Measurements from ENCODE around the gene PNPLA7.
A peak's percentile ranks its signal among the peaks of the same experiment; 100 is the strongest.
"Not testable (repeated sequence)": the region's sequence is repeated elsewhere in the genome, so short reads cannot be mapped to it uniquely, and the experiment has no call there.

PNPLA7 gene

GRCh38 chr9:137459152-137459600 is 91.0 kb downstream of the PNPLA7 start, which contains the start of gene NSMF:
Gene NSMF, minus strand, starts transcription at chr9:137459334. Its CDS starts 232 bp downstream, at chr9:137459102.
- DNase-seq: peak; percentile 74

DNA sequence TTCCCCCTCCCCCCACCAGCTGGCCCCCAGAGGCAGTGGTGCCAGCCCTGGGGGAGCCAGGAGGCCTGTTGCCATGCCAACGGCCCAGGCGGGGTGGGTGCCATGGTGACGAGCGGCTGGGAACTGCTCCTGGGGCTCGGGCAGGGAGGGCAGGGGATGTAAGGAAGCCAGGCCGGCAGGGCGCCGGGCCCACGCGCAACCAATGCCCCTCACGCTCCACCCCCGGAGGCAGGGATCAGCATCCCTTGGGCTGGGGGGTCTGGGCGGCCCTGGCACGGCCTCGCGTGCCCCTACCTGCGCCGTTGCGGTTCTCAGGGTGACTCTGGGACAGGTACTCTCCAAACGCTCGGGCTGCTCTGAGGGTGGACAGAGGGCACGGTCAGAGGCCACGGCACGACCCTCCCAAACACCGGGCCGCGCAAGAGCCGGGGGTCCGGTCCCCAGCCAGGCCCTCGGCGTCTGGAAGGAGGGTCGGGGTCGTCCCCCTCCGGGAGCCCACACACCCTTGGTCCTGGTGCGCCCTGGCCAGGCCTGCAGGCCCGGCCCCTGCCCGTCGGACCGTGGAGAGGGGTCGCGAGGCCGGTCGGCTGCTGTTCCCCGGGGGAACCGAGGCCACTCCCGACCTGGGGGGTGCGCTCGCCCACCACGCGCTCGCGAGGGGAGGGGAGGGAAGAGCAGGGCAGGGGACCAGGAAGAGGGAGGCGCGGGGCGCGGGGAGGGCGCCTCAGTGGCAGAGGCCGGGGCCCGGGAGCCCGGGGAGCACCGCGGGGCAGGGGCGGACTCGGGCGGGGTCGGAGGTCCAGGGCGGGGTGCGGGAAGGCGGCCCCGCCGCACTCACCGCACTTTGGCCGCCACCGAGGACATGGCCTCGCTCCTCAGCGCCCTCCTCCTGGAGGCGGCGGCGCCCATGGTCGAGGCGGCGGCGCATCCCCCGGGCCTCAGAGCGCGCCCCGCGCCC is 91.7 kb downstream of the PNPLA7 start:
- DNase-seq: no peak

- DNase-seq: no peak
Observed at GRCh38 chr9:137457406-137458193, 92.6 kb downstream of the PNPLA7 start.

DNA sequence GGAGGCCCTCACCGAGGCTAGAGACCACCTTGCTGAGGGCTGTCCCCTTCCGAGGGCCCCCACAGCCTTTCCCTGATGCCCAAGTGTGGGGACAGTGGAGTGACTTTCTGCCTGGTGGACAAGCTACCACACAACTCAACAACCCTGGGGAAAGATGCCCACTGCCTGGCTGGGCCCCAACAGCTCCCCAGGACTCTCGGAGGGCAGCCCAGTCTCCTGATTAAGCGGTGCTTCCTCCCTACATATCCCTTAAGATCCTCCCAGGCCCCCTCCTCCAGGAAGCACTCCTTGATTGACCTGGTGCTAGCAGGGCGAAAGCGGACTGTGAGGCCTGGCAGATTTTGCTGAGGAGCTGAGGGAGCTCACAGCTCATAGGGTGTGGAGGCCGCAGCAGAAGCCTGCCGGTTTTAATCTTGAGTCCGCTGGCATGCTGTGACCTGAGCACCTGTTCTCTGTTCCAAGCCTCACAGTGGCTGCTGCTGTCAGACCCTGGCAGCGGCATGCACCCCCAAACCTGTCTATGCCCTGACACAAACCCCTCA is 93.3 kb downstream of the PNPLA7 start:
- no peak for DNase-seq

DNA sequence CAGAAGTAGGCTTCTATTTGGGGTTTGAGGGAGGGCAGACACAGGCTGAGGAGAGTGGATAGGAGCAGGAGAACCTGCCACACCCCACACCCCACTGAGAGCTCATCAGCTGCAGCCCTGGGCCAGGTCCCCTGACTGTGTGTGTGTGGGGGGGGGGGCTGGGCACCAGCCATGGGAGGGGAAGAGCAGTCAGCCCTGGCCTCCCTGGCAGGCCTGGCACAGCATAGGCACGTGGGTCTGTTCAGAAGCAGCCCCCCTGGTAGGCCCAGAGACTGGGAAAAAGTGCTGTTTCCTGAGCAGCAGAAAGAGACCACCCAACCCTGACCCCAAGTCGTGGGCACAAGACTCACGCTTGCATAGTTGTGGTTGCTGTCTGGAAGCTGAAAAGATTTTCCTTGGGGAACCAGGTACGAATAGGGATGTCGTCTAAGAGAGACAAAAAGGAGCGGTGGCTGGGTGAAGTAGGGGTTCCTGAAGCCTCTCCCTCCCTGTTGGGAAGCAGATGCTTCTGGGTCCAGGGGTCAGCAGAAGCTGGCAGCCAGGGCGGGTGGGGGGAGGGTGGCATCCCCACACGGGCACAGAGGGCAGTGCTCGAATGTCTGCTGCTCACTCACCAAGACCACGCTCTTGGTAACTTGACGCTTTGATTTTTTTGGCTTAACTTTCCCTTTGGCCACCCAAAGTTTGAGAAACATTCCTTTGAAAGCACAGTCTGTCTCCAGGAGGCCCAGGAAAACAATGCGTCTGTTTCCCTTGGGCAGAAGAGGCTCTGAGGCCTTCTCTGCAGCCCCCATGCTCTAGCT is 93.9 kb downstream of the PNPLA7 start:
- no peak for DNase-seq

DNA sequence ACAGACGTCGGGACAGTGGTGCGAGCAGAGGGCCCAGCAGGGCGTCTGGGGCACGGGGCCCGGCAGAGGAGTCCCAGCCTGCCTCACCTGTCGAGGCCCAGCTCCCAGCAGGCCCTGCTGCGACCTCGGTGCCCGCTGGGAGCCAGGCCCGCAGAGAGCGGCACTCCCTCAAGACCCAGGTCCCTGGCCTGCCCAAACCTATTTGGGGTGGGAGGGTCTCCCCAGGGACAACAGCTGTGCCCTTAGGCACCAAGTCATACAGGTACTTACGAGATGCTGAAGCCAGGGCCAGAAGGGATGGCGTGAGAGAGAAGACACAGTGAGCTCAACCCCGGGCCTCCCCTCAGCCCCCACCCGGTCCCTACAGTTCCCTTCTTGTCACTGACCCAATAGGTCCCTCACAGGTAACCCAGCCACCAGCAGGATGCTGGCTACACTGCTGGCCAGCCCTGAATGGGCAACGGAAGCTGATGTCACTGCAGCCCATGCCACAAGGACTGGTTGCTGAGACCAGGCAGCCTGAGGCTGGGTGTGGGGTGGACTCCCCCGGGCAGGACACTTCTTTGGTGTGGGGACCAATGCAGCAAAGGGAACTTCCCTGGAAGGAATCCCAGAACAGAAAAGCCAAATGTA is 94.7 kb downstream of the PNPLA7 start:
- no peak for DNase-seq

DNA sequence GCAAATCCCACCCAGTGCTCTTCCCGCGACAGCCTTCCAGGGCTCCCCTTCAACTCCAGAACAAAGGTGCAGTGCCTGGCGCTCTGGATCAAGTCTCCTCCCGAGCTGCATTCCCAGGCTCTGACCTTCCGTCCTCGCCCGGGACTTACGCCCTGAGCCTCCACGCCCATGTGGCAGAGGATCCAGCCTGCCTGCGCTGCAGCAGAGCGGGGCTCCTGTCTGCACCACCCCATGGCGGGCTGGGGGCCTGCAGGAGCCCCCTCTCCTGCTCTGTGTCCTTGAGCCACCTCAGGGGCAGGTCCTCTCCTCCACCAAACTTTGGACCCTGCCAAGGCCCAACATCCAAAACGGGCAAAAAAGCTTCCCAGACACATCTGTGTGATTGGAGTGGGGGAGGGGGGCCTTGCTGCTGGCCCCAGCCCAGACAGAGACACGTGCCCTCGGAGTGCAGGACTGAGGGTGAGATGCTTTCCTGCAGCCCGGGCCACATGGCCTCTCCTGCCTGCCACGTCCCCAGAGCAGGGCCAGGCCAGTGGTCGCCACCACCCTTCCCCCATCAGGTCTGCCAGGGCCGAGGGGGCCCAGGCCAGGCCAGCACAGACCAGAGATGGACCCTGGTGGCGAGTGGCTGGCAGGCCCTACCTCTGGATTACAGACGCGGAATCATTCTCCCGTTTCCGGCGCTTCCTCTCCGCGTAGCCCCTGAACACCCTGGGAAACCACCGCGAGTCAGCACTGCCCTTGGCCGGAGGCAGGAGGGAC is 95.4 kb downstream of the PNPLA7 start:
- DNase-seq: no peak

DNA sequence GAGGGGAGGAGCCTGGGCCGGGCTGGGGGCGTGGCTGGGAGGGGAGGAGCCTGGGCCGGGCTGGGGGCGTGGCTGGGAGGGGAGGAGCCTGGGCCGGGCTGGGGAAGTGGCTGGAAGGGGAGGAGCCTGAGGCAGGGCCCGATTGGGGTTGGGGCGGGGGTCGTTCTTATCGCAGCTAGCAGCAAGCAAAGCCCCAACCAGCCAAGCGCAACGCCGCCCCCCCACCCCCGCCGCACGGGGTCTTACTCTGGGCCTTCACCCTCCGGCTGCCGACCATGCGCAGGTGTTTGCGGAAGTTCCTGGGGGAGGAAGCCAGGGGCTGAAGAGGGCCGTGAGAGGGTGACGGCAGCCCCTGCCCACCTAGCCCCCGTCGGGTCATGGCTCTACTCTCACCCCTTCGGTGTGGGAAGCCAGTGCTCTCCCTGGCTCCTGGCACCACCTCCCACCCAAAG is 96.0 kb downstream of the PNPLA7 start:
- no peak for DNase-seq

- DNase-seq: peak; percentile 30
Observed at GRCh38 chr9:137453643-137454081, 96.5 kb downstream of the PNPLA7 start.

- DNase-seq: no peak
Observed at GRCh38 chr9:137452761-137453642, 97.2 kb downstream of the PNPLA7 start.

DNA sequence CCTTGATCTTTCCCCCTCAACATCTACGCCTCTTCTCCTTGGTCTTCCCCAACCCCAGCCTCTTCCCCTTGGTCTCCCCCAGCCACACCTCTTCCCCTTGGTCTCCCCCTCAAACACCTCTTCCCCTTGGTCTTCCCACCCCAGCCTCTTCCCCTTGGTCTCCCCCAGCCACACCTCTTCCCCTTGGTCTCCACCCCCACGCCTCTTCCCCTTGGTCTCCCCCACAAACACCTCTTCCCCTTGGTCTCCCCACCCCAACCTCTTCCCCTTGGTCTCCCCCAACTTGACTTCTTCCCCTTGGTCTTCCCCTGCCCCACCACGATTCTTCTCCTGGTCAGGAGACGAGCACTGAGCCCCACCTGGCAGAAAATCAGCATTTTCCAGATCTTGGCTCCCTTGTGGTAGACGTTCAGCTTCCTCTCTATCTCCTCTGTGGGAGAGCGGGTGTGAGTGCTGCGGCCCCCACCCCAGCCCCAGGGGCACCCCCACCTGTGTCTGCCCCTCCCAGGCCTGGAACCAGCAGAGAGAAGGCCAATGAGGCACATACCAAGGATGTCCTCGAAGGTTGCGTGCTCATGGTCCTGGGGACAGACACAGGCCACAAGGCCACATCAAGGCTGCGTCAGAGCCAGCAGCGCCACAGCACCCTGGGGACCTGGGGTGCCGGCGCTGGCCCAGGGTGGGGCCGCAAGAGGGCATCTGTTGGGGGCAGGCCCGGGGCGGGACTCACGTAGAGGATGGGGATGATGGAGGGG is 98.0 kb downstream of the PNPLA7 start:
- DNase-seq: no peak

GRCh38 chr9:137451264-137452005 is 98.8 kb downstream of the PNPLA7 start:
- DNase-seq: not testable (repeated sequence)

- DNase-seq: not testable (repeated sequence)
Observed at GRCh38 chr9:137450539-137451222, 99.5 kb downstream of the PNPLA7 start.

- DNase-seq: peak; percentile 26
Observed at GRCh38 chr9:137449931-137450538, 100.2 kb downstream of the PNPLA7 start.

GRCh38 chr9:137449081-137449844 is 100.9 kb downstream of the PNPLA7 start:
- no peak for DNase-seq

DNA sequence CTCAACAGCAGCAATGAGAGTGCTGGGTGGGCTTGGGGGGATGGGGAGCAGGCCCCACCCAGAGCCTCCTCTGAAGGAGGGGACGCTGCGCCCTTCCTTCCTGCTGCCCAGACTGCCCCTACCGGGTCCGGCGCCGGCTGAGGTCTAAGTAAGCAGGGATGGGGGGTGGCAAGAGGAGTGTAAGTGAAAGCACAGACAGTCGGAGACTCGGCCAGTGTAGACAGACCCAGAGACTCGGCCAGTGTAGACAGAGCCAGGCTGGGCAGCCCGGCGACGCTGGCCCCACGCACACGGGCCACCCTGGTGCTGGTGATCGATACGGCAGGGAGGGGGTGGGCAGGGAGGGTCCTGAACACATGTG is 101.6 kb downstream of the PNPLA7 start:
- no peak for DNase-seq

Measured in MV-4-11 (cell line).